Rectal smooth muscle tissue (tissue), 1 donor: ENCODE measurements around the gene CBFA2T2.

Source experiments
- H3K27ac ChIP-seq: one replicate; pipeline ENCODE4 v1.7.0; 2013; ENCODE audit warnings: low read depth, low read length, inconsistent platforms
- H3K27me3 ChIP-seq: one replicate; pipeline ENCODE4 v1.7.0; 2013; ENCODE audit warnings: low read length; ENCODE audit not compliant: control insufficient read depth, insufficient read depth
- H3K36me3 ChIP-seq: one replicate; pipeline ENCODE4 v1.7.0; 2013; ENCODE audit warnings: low read length; ENCODE audit not compliant: control insufficient read depth, insufficient read depth
- H3K4me1 ChIP-seq: one replicate; pipeline ENCODE4 v1.7.0; 2013; ENCODE audit warnings: low read length; ENCODE audit not compliant: control insufficient read depth, insufficient read depth
- H3K4me3 ChIP-seq: one replicate; pipeline ENCODE4 v1.7.0; 2013; ENCODE audit warnings: low read length
- H3K9ac ChIP-seq: one replicate; pipeline ENCODE4 v1.7.0; 2013; ENCODE audit warnings: low read length

CBFA2T2 gene

GRCh38 chr20:33667676-33668465 lies 178.0 kb downstream of the CBFA2T2 start:
- no peak overlapping the region for H3K9ac ChIP-seq
- peak overlapping the region; percentile 81 for H3K27ac ChIP-seq
- H3K27me3 ChIP-seq: no peaks in the 10 kb centered on the region
- peak overlapping the region; percentile 79 for H3K4me3 ChIP-seq
- peaks cover 21% of the 10 kb centered on the region for H3K4me1 ChIP-seq
- peaks cover 6% of the 10 kb centered on the region for H3K36me3 ChIP-seq

- Histone ChIP-seq H3K4me3 (peak overlapping the region; percentile 79), H3K27me3 (no peaks in the 10 kb centered on the region), H3K36me3 (peaks cover 6% of the 10 kb centered on the region), H3K27ac (no peak overlapping the region), H3K4me1 (peaks cover 26% of the 10 kb centered on the region), H3K9ac (no peak overlapping the region)
Observed at GRCh38 chr20:33668466-33669155, 178.7 kb downstream of the CBFA2T2 start.

GRCh38 chr20:33669224-33669623 lies 179.3 kb downstream of the CBFA2T2 start:
- peaks cover 21% of the 10 kb centered on the region for H3K4me1 ChIP-seq
- H3K27ac ChIP-seq: no peak overlapping the region
- no peak overlapping the region for H3K4me3 ChIP-seq
- no peaks in the 10 kb centered on the region for H3K27me3 ChIP-seq
- peaks cover 6% of the 10 kb centered on the region for H3K36me3 ChIP-seq
- no peak overlapping the region for H3K9ac ChIP-seq

GRCh38 chr20:33669873-33670640 lies 180.2 kb downstream of the CBFA2T2 start:
- no peak overlapping the region for H3K4me3 ChIP-seq
- H3K27me3 ChIP-seq: no peaks in the 10 kb centered on the region
- H3K36me3 ChIP-seq: peaks cover 6% of the 10 kb centered on the region
- H3K9ac ChIP-seq: no peak overlapping the region
- peaks cover 22% of the 10 kb centered on the region for H3K4me1 ChIP-seq
- H3K27ac ChIP-seq: no peak overlapping the region

- Histone ChIP-seq H3K4me3 (no peak overlapping the region), H3K27me3 (no peaks in the 10 kb centered on the region), H3K27ac (no peak overlapping the region), H3K9ac (no peak overlapping the region), H3K4me1 (peaks cover 31% of the 10 kb centered on the region), H3K36me3 (peaks cover 6% of the 10 kb centered on the region)
Observed at GRCh38 chr20:33670715-33671499, 181.0 kb downstream of the CBFA2T2 start.

- peaks cover 27% of the 10 kb centered on the region for H3K4me1 ChIP-seq
- no peak overlapping the region for H3K27ac ChIP-seq
- H3K27me3 ChIP-seq: no peaks in the 10 kb centered on the region
- no peak overlapping the region for H3K9ac ChIP-seq
- no peak overlapping the region for H3K4me3 ChIP-seq
- H3K36me3 ChIP-seq: peaks cover 6% of the 10 kb centered on the region
Observed at GRCh38 chr20:33671573-33672288, 181.8 kb downstream of the CBFA2T2 start.

- Histone ChIP-seq H3K4me3 (peak overlapping the region; percentile 75), H3K27ac (no peak overlapping the region), H3K36me3 (peaks cover 6% of the 10 kb centered on the region), H3K9ac (no peak overlapping the region), H3K4me1 (peaks cover 27% of the 10 kb centered on the region), H3K27me3 (no peaks in the 10 kb centered on the region)
Observed at GRCh38 chr20:33672426-33673113, 182.7 kb downstream of the CBFA2T2 start.

GRCh38 chr20:33673114-33673409 lies 183.2 kb downstream of the CBFA2T2 start:
- Histone ChIP-seq H3K4me3 (peak overlapping the region; percentile 75), H3K4me1 (peaks cover 23% of the 10 kb centered on the region)

GRCh38 chr20:33673410-33674293 lies 183.8 kb downstream of the CBFA2T2 start:
- Histone ChIP-seq H3K27me3 (no peaks in the 10 kb centered on the region), H3K36me3 (peaks cover 6% of the 10 kb centered on the region), H3K9ac (peak overlapping the region; percentile 64), H3K27ac (peak overlapping the region; percentile 72), H3K4me3 (peak overlapping the region; percentile 75), H3K4me1 (peaks cover 21% of the 10 kb centered on the region)

More at GRCh38 chr20:33673114-33673409, 183.2 kb downstream of the CBFA2T2 start:
- Histone ChIP-seq H3K27ac (no peak overlapping the region), H3K9ac (peak overlapping the region; percentile 64), H3K36me3 (peaks cover 6% of the 10 kb centered on the region), H3K27me3 (no peaks in the 10 kb centered on the region)

GRCh38 chr20:33674294-33675135 lies 184.6 kb downstream of the CBFA2T2 start, which contains the start of gene NECAB3:
NECAB3 (minus strand) TSS chr20:33674428; CDS start chr20:33674352, 76 bp downstream.
- Histone ChIP-seq H3K27ac (peak within 1 kb of the TSS; percentile 96), H3K27me3 (no peaks in the 10 kb centered on the region), H3K4me3 (peak within 1 kb of the TSS; percentile 79), H3K9ac (peak within 1 kb of the TSS; percentile 64), H3K4me1 (peaks cover 21% of the 10 kb centered on the region), H3K36me3 (peaks cover 6% of the 10 kb centered on the region)
